Measurements from ENCODE around the gene PCGF2. TPM values are rescaled to one million over a fixed set of nuclear protein-coding genes. Genes with fewer than 3 reads are reported as not detected.

PCGF2 gene
- total RNA-seq, 1 donor from 2014 or later: 70.1 TPM

DNA sequence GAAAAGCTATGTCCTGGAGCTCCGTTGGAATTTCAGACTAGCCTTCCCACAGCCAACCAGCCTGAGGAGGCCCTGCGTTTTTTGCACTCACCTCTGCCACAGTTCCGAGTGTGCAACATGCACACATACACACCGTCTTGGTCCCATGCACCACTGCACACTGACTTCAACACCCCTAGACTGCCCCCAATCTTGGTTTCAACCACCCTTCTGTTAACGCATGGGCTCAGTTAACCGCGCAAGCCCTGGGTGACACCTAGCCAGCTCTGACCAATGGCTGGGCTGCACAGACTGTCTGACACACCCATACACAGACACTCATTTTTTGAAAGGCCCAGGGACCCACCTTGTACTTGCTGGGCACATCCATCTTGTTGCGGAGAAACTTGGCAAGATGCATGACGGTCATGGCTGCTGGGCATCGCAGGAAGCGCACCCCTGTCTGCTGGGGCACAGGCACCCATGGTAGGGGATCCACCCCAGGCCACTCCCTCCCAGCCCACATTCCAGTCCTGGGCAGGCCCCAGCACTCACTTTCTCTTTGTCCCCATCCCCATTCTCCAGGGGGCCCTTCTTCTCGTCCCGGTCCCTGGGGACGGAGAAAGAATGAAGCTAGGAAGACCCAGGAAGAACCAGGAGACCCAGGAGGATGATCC, 10.0 kb downstream of the PCGF2 start:
- peaks cover 11% of the 10 kb centered on the region for H3K27me3 Mint-ChIP-seq (ENCODE audit: unreplicated experiment)
- peaks cover 12% of the 10 kb centered on the region for H3K9me3 Mint-ChIP-seq (ENCODE audit: unreplicated experiment)
- no peak overlapping the region for H3K27ac Mint-ChIP-seq (ENCODE audit: unreplicated experiment)
- TF ChIP-seq, protein P1, sequence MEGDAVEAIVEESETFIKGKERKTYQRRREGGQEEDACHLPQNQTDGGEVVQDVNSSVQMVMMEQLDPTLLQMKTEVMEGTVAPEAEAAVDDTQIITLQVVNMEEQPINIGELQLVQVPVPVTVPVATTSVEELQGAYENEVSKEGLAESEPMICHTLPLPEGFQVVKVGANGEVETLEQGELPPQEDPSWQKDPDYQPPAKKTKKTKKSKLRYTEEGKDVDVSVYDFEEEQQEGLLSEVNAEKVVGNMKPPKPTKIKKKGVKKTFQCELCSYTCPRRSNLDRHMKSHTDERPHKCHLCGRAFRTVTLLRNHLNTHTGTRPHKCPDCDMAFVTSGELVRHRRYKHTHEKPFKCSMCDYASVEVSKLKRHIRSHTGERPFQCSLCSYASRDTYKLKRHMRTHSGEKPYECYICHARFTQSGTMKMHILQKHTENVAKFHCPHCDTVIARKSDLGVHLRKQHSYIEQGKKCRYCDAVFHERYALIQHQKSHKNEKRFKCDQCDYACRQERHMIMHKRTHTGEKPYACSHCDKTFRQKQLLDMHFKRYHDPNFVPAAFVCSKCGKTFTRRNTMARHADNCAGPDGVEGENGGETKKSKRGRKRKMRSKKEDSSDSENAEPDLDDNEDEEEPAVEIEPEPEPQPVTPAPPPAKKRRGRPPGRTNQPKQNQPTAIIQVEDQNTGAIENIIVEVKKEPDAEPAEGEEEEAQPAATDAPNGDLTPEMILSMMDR (IDR thresholded peaks at IDR 0.05; ENCODE audit: partially characterized antibody, unreplicated experiment): no peak
- peaks cover 18% of the 10 kb centered on the region for H3K4me1 Mint-ChIP-seq (ENCODE audit: low read depth, unreplicated experiment)
- no peak for DNase-seq
- H3K4me3 Mint-ChIP-seq (ENCODE audit: unreplicated experiment): peak overlapping the region; percentile 32
- H3K36me3 Mint-ChIP-seq (ENCODE audit: unreplicated experiment): peaks cover 5% of the 10 kb centered on the region

DNA sequence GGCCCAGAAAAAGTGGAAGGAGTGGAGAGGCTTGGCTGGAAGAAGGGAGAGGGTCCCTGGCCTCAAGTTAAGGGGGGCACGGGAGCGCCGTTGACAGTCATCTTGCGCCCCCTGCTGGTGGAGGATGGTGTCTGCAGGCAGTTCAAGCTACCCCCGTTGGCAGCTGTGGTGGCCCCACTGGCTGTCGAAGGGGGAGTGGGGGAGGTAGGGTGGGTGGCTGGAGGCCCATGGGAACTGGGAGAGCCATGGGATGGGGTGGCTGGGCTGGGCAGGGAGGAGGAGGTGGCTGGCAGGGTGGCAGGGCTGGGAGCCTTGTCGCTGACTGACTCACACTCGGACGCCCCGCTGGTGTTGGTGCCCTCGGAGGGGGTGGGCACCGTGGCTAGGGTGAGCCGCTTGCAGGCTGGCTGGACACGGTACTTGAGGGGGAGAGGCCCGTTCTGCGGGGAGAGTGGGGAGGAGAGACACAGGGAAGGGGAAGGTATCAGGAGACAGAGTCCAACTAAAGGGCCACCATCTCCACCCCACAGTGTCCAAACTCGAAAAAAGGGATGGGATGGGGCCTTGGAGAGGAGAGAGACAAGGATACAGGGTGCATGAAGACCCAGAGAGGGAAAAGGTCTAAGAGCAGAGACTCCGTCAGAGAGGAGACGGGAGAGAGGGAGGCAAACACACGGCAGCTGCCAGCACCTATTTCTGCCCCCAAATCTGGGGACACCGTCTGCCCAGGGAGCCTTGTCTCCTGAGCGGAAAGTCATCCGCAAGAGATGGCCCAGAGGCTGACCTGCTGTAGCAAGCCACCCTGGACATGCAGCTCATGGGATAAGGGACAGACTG, 12.8 kb downstream of the PCGF2 start:
- Mint-ChIP-seq H3K27ac (ENCODE audit: unreplicated experiment) (no peak overlapping the region), H3K4me1 (ENCODE audit: low read depth, unreplicated experiment) (peaks cover 1% of the 10 kb centered on the region), H3K36me3 (ENCODE audit: unreplicated experiment) (peaks cover 5% of the 10 kb centered on the region), H3K4me3 (ENCODE audit: unreplicated experiment) (no peak overlapping the region), H3K9me3 (ENCODE audit: unreplicated experiment) (peaks cover 12% of the 10 kb centered on the region), H3K27me3 (ENCODE audit: unreplicated experiment) (peaks cover 9% of the 10 kb centered on the region)
- DNase-seq: peak; percentile 84
- TF ChIP-seq, protein P1 (IDR thresholded peaks at IDR 0.05; ENCODE audit: partially characterized antibody, unreplicated experiment): peak; percentile 94

DNA sequence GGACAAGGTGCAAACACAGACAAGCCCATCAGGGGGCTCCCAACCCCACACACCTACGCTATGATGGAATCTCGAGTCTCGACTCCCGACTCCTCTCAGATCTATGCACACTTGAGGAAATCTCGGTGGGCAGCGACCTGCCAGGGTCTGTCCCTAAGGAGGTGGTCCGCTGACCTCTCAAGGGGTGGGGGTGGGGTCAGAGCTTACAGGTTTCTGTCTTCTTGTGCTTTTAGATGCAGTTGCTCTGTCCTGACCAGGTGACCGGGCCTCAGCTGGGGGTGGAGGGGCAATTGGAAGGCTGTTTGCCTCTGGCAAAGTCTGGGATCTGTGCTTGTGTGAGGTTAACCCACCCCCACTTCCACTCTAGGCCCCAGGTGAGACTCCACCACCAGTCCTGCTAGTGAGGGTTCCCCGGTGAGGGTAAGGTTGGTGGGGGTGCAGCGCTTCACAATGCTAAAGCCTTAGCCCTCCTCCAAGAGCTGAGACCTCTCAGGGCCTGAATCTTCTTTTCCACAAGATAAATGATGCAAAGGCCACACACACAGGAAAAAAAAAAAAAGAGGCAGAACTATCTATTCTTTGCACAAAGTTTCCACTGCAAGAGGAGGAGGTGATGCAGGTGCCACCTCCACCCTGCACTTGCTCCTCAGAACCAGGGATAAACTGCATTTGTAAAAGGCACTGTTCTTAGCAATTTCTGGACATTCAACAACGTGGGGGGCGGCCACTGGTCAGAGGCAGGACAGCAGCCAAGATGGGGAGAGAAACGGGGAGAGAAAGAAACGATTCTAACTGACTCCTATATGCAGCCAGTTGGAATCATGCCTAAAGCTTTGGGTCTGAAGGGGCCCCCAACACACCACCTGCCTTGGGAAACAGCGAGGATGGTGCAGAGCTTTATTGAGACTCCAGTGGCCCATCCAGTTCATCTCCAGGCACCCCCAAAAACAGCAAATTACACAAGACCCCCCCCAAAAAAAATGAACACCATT, 13.9 kb downstream of the PCGF2 start:
- Mint-ChIP-seq H3K4me3 (ENCODE audit: unreplicated experiment) (no peak overlapping the region), H3K4me1 (ENCODE audit: low read depth, unreplicated experiment) (no peaks in the 10 kb centered on the region), H3K27me3 (ENCODE audit: unreplicated experiment) (peaks cover 9% of the 10 kb centered on the region), H3K36me3 (ENCODE audit: unreplicated experiment) (peaks cover 5% of the 10 kb centered on the region), H3K9me3 (ENCODE audit: unreplicated experiment) (peaks cover 13% of the 10 kb centered on the region), H3K27ac (ENCODE audit: unreplicated experiment) (no peak overlapping the region)
- DNase-seq: no peak
- TF ChIP-seq, protein P1 (IDR thresholded peaks at IDR 0.05; ENCODE audit: partially characterized antibody, unreplicated experiment): no peak

DNA sequence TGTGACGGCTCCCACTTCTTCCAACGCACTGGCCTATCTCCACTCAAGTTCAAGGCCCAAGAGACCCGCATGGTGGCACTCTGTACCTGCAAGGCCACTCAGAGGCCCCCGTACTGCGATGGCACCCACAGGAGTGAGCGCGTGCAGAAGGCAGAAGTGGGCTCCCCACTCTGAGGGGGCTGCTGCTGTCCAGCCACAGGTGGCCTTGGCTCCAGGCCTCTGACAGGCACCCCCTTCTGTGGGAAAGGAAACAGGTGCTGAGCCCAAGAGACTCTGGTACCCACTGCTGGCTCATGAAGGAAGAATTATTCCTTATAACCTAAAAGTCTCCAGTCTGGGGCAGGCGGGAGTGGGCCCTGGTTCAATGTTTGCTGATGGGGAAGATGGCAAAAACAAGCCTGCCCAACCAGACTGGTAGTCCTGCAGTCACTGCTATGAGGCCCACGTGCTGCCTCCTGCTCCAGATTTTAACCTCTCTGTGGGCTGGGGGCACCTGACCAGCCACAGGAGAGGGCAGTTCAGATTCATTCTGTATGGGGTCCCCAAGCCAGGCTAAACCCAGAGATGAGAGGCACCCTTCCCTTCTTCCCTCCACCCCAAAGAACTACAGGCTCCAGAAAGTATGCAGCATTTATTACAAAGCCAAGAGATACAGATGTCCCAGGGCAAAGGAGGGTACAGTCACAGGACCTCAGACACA, 14.7 kb downstream of the PCGF2 start:
- TF ChIP-seq, protein P1 (IDR thresholded peaks at IDR 0.05; ENCODE audit: partially characterized antibody, unreplicated experiment): no peak

More for the DNA sequence above, 14.7 kb downstream of the PCGF2 start:
- DNase-seq: no peak
- H3K36me3 Mint-ChIP-seq (ENCODE audit: unreplicated experiment): peaks cover 5% of the 10 kb centered on the region
- peaks cover 13% of the 10 kb centered on the region for H3K9me3 Mint-ChIP-seq (ENCODE audit: unreplicated experiment)
- H3K27me3 Mint-ChIP-seq (ENCODE audit: unreplicated experiment): peaks cover 8% of the 10 kb centered on the region
- no peak overlapping the region for H3K27ac Mint-ChIP-seq (ENCODE audit: unreplicated experiment)
- H3K4me1 Mint-ChIP-seq (ENCODE audit: low read depth, unreplicated experiment): no peaks in the 10 kb centered on the region
- no peak overlapping the region for H3K4me3 Mint-ChIP-seq (ENCODE audit: unreplicated experiment)
